ENCODE data around the gene MS4A10.
"Not testable (repeated sequence)": the region's sequence is repeated elsewhere in the genome, so short reads cannot be mapped to it uniquely, and the experiment has no call there.

- TF ChIP-seq CTCF (IDR thresholded peaks at IDR 0.05); EZH2 (IDR thresholded peaks at IDR 0.05; ENCODE audit: borderline replicate concordance, insufficient read depth, low read depth, low read length, poor library complexity, severe bottlenecking): not testable (repeated sequence)
Observed at GRCh38 chr11:60759438-60760225, 25.5 kb upstream of the MS4A10 start.

All from B cell (primary cell).